ENCODE results near the gene TSPOAP1.

TSPOAP1 gene

GRCh38 chr17:58306131-58306951 is 22.3 kb downstream of the TSPOAP1 start:
- H3K4me3 ChIP-seq (ENCODE audit: low read length), result no peak overlapping the region
- TF ChIP-seq ZNF274 (IDR thresholded peaks at IDR 0.05; ENCODE audit: low read depth, low read length), result no peak

- H3K4me3 ChIP-seq (ENCODE audit: low read length), result no peak overlapping the region
- TF ChIP-seq ZNF274 (IDR thresholded peaks at IDR 0.05; ENCODE audit: low read depth, low read length), result no peak
These were observed 23.0 kb downstream of the TSPOAP1 start for GRCh38 chr17:58305626-58306025.

DNA sequence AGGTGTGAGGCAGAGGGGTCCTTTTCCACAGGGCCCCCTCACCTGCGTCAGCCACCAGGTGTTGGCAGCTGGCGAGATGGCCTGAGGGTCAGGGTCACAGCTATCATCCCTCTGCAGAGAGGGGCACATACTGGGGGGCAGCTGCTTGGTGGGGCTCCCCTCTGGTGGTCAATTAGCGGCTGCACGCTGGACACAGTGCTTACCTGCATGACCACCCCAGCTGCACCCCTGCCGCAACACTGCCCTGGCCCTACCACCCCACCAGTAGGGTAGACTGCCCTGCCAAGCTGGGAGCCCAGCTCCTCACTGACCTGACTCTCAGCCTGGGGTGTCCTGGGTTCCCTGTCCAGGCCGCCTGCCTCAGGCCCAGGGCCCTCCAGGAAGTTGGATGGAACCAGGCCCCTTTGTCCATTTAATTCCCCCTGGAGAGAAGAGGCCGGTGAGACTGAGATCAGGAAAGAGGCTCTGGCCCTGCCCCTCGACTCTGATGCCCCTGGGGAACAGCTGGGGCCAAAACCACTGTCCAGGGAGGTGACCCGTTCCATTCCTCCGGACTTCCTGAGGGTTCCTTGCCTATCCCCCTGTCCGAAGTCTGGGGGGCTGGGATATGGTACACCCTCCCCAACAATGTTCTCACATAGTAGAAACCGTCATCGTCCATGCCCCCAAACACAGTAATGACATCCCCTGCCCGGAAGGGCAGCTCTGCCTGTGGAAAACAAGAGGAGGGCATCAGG is 23.7 kb downstream of the TSPOAP1 start:
- no peak for TF ChIP-seq ZNF274 (IDR thresholded peaks at IDR 0.05; ENCODE audit: low read depth, low read length)

DNA sequence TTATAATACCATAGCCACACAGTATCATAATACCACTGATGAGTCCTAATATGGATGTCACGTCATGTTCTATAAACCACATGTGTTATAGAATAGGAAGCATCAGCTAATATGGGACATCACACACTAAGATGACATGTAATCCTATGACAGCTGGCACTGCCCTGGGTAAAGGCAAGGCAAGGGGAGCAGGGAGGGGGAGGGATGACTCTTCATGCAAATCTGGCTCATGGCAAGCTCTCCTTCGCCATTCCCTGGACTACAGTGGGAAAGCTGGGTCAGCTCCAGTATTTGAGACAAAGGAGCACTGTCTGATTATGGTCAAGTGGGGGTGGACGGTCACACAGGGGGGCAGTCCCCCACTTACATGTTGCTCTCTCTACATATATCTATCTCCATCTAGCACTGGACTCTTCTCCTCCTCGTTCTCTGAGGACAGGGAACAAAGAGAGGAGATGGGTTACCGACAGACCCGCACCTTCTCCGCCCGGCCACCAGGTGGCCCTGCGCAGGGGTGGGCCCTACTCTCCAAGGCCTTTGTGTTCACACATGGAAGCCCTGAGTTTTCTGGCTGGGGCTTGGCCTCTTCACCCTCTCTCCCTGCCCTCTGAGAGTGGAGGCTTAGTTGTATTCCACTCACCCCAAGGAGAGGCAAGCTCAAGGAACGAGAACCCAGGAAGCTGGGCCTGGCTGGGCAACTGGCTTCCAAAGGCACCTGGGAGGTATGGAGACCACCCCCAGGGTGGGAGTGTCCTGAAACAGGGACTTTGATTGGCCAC is 24.4 kb downstream of the TSPOAP1 start:
- no peak for TF ChIP-seq ZNF274 (IDR thresholded peaks at IDR 0.05; ENCODE audit: low read depth, low read length)
- no peak overlapping the region for H3K4me3 ChIP-seq (ENCODE audit: low read length)

More for the DNA sequence above, 23.7 kb downstream of the TSPOAP1 start:
- no peak overlapping the region for H3K4me3 ChIP-seq (ENCODE audit: low read length)

GRCh38 chr17:58302919-58303585 is 25.5 kb downstream of the TSPOAP1 start:
- TF ChIP-seq ZNF274 (IDR thresholded peaks at IDR 0.05; ENCODE audit: low read depth, low read length), result no peak
- no peak overlapping the region for H3K4me3 ChIP-seq (ENCODE audit: low read length)

- no peak for TF ChIP-seq ZNF274 (IDR thresholded peaks at IDR 0.05; ENCODE audit: low read depth, low read length)
- H3K4me3 ChIP-seq (ENCODE audit: low read length), result no peak overlapping the region
These were observed 26.2 kb downstream of the TSPOAP1 start for GRCh38 chr17:58302171-58302918.

GRCh38 chr17:58301504-58302150 is 27.0 kb downstream of the TSPOAP1 start:
- H3K4me3 ChIP-seq (ENCODE audit: low read length), result no peak overlapping the region
- no peak for TF ChIP-seq ZNF274 (IDR thresholded peaks at IDR 0.05; ENCODE audit: low read depth, low read length)

- H3K4me3 ChIP-seq (ENCODE audit: low read length), result no peak overlapping the region
- TF ChIP-seq ZNF274 (IDR thresholded peaks at IDR 0.05; ENCODE audit: low read depth, low read length), result no peak
These were observed 28.3 kb downstream of the TSPOAP1 start for GRCh38 chr17:58300336-58300735.

- H3K4me3 ChIP-seq (ENCODE audit: low read length), result no peak overlapping the region
- no peak for TF ChIP-seq ZNF274 (IDR thresholded peaks at IDR 0.05; ENCODE audit: low read depth, low read length)
These were observed 34.6 kb downstream of the TSPOAP1 start for GRCh38 chr17:58294034-58294433.

- H3K4me3 ChIP-seq (ENCODE audit: low read length), result no peak overlapping the region
- TF ChIP-seq ZNF274 (IDR thresholded peaks at IDR 0.05; ENCODE audit: low read depth, low read length), result no peak
These were observed 37.3 kb downstream of the TSPOAP1 start for GRCh38 chr17:58291246-58291645.

DNA sequence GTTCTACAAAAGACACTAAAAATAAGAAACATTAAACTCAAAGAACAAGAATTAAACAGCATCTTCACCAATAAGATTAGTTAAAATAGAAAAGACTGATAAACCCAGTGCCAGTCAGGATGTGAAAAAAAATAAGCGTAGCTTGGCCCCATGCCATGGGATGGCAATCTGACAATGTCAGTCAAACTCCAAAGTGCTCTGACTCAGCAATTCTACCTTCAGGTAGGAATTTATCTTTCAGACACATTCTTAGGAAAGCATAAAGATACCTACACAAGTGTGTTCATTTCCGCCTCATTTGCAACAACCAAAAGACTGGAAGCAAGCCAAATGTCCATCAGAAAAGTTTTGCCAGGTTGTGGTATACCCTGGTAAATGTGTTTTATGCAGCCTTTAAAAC is 38.7 kb downstream of the TSPOAP1 start:
- no peak overlapping the region for H3K4me3 ChIP-seq (ENCODE audit: low read length)
- no peak for TF ChIP-seq ZNF274 (IDR thresholded peaks at IDR 0.05; ENCODE audit: low read depth, low read length)

DNA sequence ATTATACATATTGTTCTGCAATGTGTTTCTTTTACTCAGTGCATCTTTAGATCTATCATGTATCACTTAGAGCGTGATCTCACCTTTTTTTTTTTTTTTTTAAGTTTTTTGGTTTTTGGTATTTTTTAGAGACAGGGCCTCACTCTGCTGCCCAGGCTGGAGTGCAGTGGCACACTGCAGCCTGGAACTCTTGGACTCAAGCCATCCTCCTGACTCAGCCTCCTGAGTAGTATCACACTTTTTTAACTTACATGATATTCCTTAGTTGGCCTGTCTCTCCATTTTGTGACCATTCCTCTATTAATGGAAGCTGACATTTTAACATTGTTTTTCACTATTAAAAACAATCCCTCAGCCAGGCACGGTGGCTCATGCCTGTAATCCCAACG is 43.2 kb downstream of the TSPOAP1 start:
- no peak for TF ChIP-seq ZNF274 (IDR thresholded peaks at IDR 0.05; ENCODE audit: low read depth, low read length)
- H3K4me3 ChIP-seq (ENCODE audit: low read length), result no peak overlapping the region
